HG03060 (cell line): Measurements from ENCODE around the gene CRYBA2.

ENCODE experiments used
- ATAC-seq: cut with Tn5 transposase; IDR thresholded peaks from one replicate; pipeline ENCODE4 v1.9.1; 2021; ENCODE audit warnings: low read depth, moderate number of reproducible peaks; ENCODE audit not compliant: unreplicated experiment

CRYBA2 gene

GRCh38 chr2:218958276-218958675 lies 34.9 kb downstream of the CRYBA2 start:
- no peak for ATAC-seq

- ATAC-seq: no peak
Observed at GRCh38 chr2:218957671-218958070, 35.6 kb downstream of the CRYBA2 start.

- ATAC-seq: no peak
Observed at GRCh38 chr2:218956039-218956438, 37.2 kb downstream of the CRYBA2 start.

- ATAC-seq: no peak
Observed at GRCh38 chr2:218954541-218955300, 38.5 kb downstream of the CRYBA2 start.

- no peak for ATAC-seq
Observed at GRCh38 chr2:218953366-218953954, 39.8 kb downstream of the CRYBA2 start.

GRCh38 chr2:218952160-218952559 lies 41.1 kb downstream of the CRYBA2 start:
- no peak for ATAC-seq

GRCh38 chr2:218946621-218947020 lies 46.6 kb downstream of the CRYBA2 start:
- ATAC-seq: no peak

- no peak for ATAC-seq
Observed at GRCh38 chr2:218944759-218945404, 48.3 kb downstream of the CRYBA2 start.
